Aorta (tissue), 5 donors: ENCODE data around the gene DOCK11. TPM values are rescaled to one million over a fixed set of nuclear protein-coding genes. Genes with fewer than 3 reads are reported as not detected.

Experiments
- ATAC-seq: fragments of 200-7000 bp; cut with Tn5 transposase; one replicate; pipeline ENCODE4 v1.9.1; 2022; ENCODE audit warnings: moderate library complexity; ENCODE audit not compliant: low FRiP score
- DNase-seq, 2 donors: peaks; one replicate each; pipeline ENCODE4 v3.0.0-alpha.2; 2020
- H3K27ac ChIP-seq, 2 donors: one replicate each; pipeline ENCODE4 v1.5.1; 2013; ENCODE audit warnings: low read length in 2 of 2, mild to moderate bottlenecking in 2 of 2, moderate library complexity in 2 of 2, control low read depth in 1 of 2, inconsistent platforms in 1 of 2, low read depth in 1 of 2
- H3K27me3 ChIP-seq, 2 donors: one replicate each; pipeline ENCODE4 v1.6.1; 2013; ENCODE audit warnings: control low read depth in 1 of 2, low read length in 1 of 2, mild to moderate bottlenecking in 1 of 2, moderate library complexity in 1 of 2; ENCODE audit not compliant: insufficient read depth in 2 of 2, control insufficient read depth in 1 of 2
- H3K36me3 ChIP-seq, 2 donors: one replicate each; pipeline ENCODE4 v1.6.1; 2013; ENCODE audit warnings: control low read depth in 1 of 2, low read length in 1 of 2, mild to moderate bottlenecking in 1 of 2; ENCODE audit not compliant: insufficient read depth in 2 of 2, control insufficient read depth in 1 of 2
- H3K4me1 ChIP-seq, 2 donors: one replicate each; pipeline ENCODE4 v1.6.1; 2013; ENCODE audit warnings: low read length in 2 of 2, control low read depth in 1 of 2, mild to moderate bottlenecking in 1 of 2, moderate library complexity in 1 of 2; ENCODE audit not compliant: insufficient read depth in 2 of 2, control insufficient read depth in 1 of 2
- H3K4me3 ChIP-seq, 2 donors: one replicate each; pipeline ENCODE4 v1.5.1; 2013; ENCODE audit warnings: low read length in 2 of 2, control low read depth in 1 of 2, mild to moderate bottlenecking in 1 of 2
- H3K9me3 ChIP-seq: one replicate; pipeline ENCODE4 v1.6.1; 2013; ENCODE audit warnings: mild to moderate bottlenecking, low read length; ENCODE audit not compliant: control insufficient read depth
- WGBS, 2 donors: extraction: QIAGEN DNeasy Blood & Tissue Kit; methylation state at CpG; one replicate each; pipeline ENCODE4 v1.1.7; 2013; 5-methylcytosine and 5-hydroxymethylcytosine counted together
- intact Hi-C, 2 donors: fragments of 100-400 bp; cut with DNase I; formaldehyde crosslinking; loops; one replicate each; pipeline versions ENCODE4 v1.14.2 to v1.15.0; 2022
- polyA plus RNA-seq, 2 donors: library from polyadenylated mRNA; stranded (reverse); fragments of 200-250 nt; gene quantifications; one replicate each; pipeline ENCODE4 v1.2.3, GENCODE V29; 2013
- total RNA-seq, 2 donors: library from RNA; stranded (reverse); fragmentation: NEBNext Ultra II Directional; extraction: Animal tissue kit (Norgen Biotek cat#: 25700); gene quantifications; one replicate each; pipeline ENCODE4 v1.2.1, GENCODE V29; 2021
- donor health status: healthy with polysubstance abuse.
- donor health status: Bipolar disorder and iron deficiency.
- donor health status: DM: no; HTN: no; CAD: no.
- donor health status: DM: no; HTN: no; CAD: no.
- donor health status: DM: yes; HTN: yes; CAD: no.

Gene DOCK11
- total and polyA plus RNA-seq, 4 donors, result 15.7 to 59.8 (median 39.3) TPM

- H3K4me1 ChIP-seq, result peaks cover 0 to 3% of the 10 kb centered on the region in 2 donors
- ATAC-seq (no peak), DNase-seq (no peak)
- no peaks in the 10 kb centered on the region for H3K36me3 ChIP-seq
- H3K9me3 ChIP-seq, result no peaks in the 10 kb centered on the region
- WGBS, 2 donors, result 83 to 94% methylated on average over 2 of the region's 2 CpGs
- H3K27me3 ChIP-seq, result no peaks in the 10 kb centered on the region
- H3K4me3 ChIP-seq, result no peak overlapping the region
- intact Hi-C loops, result no loop called here
- no peak overlapping the region for H3K27ac ChIP-seq
Observed at GRCh38 chrX:118550792-118551191, 55.2 kb downstream of the DOCK11 start.

GRCh38 chrX:118551426-118551825 is 55.8 kb downstream of the DOCK11 start:
- H3K9me3 ChIP-seq, result no peaks in the 10 kb centered on the region
- no peaks in the 10 kb centered on the region for H3K36me3 ChIP-seq
- 85 to 95% methylated on average over 6 of the region's 6 CpGs for WGBS, 2 donors
- peaks cover 0 to 3% of the 10 kb centered on the region in 2 donors for H3K4me1 ChIP-seq
- no peak overlapping the region for H3K27ac ChIP-seq
- intact Hi-C loops, result no loop called here
- no peak for DNase-seq
- no peak overlapping the region for H3K4me3 ChIP-seq
- no peaks in the 10 kb centered on the region for H3K27me3 ChIP-seq
- ATAC-seq, result no peak

- no peak overlapping the region for H3K27ac ChIP-seq
- 57 to 59% methylated on average over 8 of the region's 8 CpGs for WGBS, 2 donors
- DNase-seq, result peak in 1 of 2 donors; percentile 59
- no peak overlapping the region for H3K4me3 ChIP-seq
- H3K9me3 ChIP-seq, result no peaks in the 10 kb centered on the region
- intact Hi-C loops, result no loop called here
- H3K36me3 ChIP-seq, result no peaks in the 10 kb centered on the region
- no peak for ATAC-seq
- H3K4me1 ChIP-seq, result peaks cover 0 to 3% of the 10 kb centered on the region in 2 donors
- H3K27me3 ChIP-seq, result no peaks in the 10 kb centered on the region
Observed at GRCh38 chrX:118552121-118552900, 56.7 kb downstream of the DOCK11 start.

- ATAC-seq (no peak), DNase-seq (no peak)
- no peak overlapping the region for H3K27ac ChIP-seq
- peaks cover 0 to 3% of the 10 kb centered on the region in 2 donors for H3K4me1 ChIP-seq
- intact Hi-C loops, result no loop called here
- no peaks in the 10 kb centered on the region for H3K27me3 ChIP-seq
- 8 to 14% methylated on average over 2 of the region's 2 CpGs for WGBS, 2 donors
- H3K9me3 ChIP-seq, result no peaks in the 10 kb centered on the region
- no peak overlapping the region for H3K4me3 ChIP-seq
- no peaks in the 10 kb centered on the region for H3K36me3 ChIP-seq
Observed at GRCh38 chrX:118553042-118553710, 57.6 kb downstream of the DOCK11 start.

GRCh38 chrX:118554511-118554910 is 58.9 kb downstream of the DOCK11 start:
- ATAC-seq (no peak), DNase-seq (no peak)
- Histone ChIP-seq H3K27ac (no peak overlapping the region), H3K36me3 (no peaks in the 10 kb centered on the region), H3K27me3 (no peaks in the 10 kb centered on the region), H3K9me3 (no peaks in the 10 kb centered on the region), H3K4me1 (peaks cover 0 to 3% of the 10 kb centered on the region in 2 donors), H3K4me3 (no peak overlapping the region)
- intact Hi-C loops, result no loop called here
- WGBS, 2 donors, result 82 to 99% methylated on average over 2 of the region's 2 CpGs

- Histone ChIP-seq H3K9me3 (no peaks in the 10 kb centered on the region), H3K27me3 (no peaks in the 10 kb centered on the region), H3K36me3 (no peaks in the 10 kb centered on the region), H3K27ac (no peak overlapping the region), H3K4me3 (no peak overlapping the region), H3K4me1 (no peaks in the 10 kb centered on the region)
- no peak for ATAC-seq
- intact Hi-C loops, result no loop called here
- DNase-seq, result no peak
Observed at GRCh38 chrX:118558926-118559325, 63.3 kb downstream of the DOCK11 start.

GRCh38 chrX:118560489-118560888 is 64.9 kb downstream of the DOCK11 start:
- ATAC-seq, result no peak
- Histone ChIP-seq H3K9me3 (no peaks in the 10 kb centered on the region), H3K4me1 (no peaks in the 10 kb centered on the region), H3K36me3 (no peaks in the 10 kb centered on the region), H3K4me3 (no peak overlapping the region), H3K27me3 (no peaks in the 10 kb centered on the region), H3K27ac (no peak overlapping the region)
- 9 to 19% methylated on average over 1 of the region's 1 CpG for WGBS, 2 donors
- intact Hi-C loops, result no loop called here
- no peak for DNase-seq

- 12 to 16% methylated on average over 4 of the region's 4 CpGs for WGBS, 2 donors
- no peak for ATAC-seq
- H3K27ac ChIP-seq, result no peak overlapping the region
Observed at GRCh38 chrX:118562582-118563164, 67.1 kb downstream of the DOCK11 start.

More at GRCh38 chrX:118562582-118563164, 67.1 kb downstream of the DOCK11 start:
- Histone ChIP-seq H3K36me3 (no peaks in the 10 kb centered on the region), H3K27me3 (no peaks in the 10 kb centered on the region), H3K4me1 (no peaks in the 10 kb centered on the region), H3K4me3 (no peak overlapping the region), H3K9me3 (no peaks in the 10 kb centered on the region)
- intact Hi-C loops, result no loop called here
- DNase-seq, result no peak
